Erythroblast (primary cell): ENCODE data around the gene LGALS7.

Experiments used
- GATA1 ChIP-seq: IDR thresholded peaks from 2 replicates; pipeline ENCODE4 v1.6.1; 2011; ENCODE audit warnings: low read depth, mild to moderate bottlenecking, control low read depth, low read length, moderate library complexity
- POLR2A ChIP-seq: IDR thresholded peaks from 2 replicates; pipeline ENCODE4 v1.6.1; 2011; ENCODE audit warnings: mild to moderate bottlenecking, low read length

DNA sequence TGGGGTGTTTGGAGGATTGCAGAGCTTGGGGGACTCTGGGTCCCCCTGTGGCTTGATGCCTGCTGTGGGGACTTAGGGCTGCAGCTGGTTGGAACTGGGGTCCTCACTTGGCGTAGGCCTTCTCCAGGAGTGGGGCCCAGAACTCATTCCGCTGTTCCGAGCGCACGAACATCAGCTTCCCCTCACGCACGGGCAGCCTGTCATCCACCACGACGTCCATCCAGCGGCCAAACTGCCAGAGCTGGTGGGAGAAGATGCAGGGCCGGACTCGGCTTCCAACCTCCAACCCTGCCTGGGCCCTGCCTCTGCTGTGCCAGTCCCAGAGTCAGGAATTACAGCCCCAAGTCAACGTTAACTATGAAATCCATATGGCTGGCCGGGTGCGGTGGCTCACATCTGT lies 31.6 kb downstream of the LGALS7 start:
- TF ChIP-seq POLR2A (no peak), GATA1 (no peak)
